NOMO-1 treated with dmso at 0.1 percent for 144 hours (cell line): ENCODE results near the gene DISC1.
A peak's percentile ranks its signal among the peaks of the same experiment; 100 is the strongest.

Source experiments
- DNase-seq: peaks from one replicate; lab custom pipeline; 2025; ENCODE audit not compliant: unreplicated experiment; lab: John Stamatoyannopoulos, UW

Gene DISC1

DNA sequence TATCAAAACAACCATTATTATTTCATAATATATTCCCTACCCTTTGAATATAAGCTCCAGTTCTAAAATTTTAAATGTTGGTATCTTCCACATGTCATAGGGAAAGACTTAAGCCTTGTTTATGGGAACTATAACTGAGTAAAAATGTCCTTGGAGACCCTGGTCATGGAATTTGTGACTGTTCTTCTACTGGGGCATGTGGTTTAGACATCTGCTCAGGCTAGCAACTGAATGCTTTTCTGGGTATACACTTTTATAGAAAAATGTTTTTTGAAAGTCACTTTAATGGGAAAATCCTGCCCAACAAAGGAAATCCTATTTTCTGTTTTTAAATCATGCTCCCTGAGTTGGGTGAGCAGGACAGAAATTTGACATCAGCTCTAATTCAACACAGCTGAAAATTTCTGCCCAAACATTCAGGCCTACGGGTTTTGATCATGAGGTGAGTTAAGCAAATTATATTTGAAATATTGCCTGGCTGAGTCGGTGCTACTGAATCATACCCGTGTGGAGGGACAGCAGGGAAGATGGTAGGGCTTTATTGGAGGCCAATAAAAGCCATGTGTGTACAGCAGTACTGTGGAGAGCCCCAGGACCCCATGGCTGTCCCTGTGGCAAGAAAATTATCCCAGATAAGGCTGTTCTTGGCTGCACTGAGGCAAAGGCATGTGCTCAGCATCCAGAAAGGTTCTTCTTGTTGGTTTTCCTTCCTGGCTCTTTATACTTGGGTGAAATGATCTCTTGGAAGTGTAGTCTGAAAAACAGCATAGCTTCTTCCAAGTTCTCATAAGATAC, 391.8 kb downstream of the DISC1 start:
- no peak for DNase-seq

- DNase-seq, result no peak
Measured at GRCh38 chr1:232019026-232019340, 392.4 kb downstream of the DISC1 start.

GRCh38 chr1:232020352-232020751, 393.8 kb downstream of the DISC1 start:
- DNase-seq, result no peak

- no peak for DNase-seq
Measured at GRCh38 chr1:232029315-232029714, 402.7 kb downstream of the DISC1 start.

GRCh38 chr1:232031156-232031555, 404.6 kb downstream of the DISC1 start:
- DNase-seq, result no peak

DNA sequence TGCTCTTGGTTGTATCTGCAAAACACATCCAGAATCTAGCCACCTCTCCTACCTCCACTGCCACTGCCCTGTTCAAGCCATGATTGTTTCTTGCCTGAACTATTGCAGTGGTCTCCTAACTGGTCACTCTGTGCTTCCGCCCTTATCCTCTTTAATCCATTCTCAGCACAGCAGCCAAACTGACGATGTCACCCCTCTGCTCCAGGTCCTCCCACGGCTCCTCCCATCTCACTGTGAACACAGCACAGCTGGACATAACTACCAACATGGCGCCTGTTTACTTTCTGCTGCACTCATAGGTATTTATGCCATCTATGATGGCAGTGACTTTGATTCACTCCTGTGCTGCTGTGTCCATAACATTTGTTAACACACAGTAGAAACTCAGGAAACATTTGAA, 406.7 kb downstream of the DISC1 start:
- DNase-seq, result no peak

DNA sequence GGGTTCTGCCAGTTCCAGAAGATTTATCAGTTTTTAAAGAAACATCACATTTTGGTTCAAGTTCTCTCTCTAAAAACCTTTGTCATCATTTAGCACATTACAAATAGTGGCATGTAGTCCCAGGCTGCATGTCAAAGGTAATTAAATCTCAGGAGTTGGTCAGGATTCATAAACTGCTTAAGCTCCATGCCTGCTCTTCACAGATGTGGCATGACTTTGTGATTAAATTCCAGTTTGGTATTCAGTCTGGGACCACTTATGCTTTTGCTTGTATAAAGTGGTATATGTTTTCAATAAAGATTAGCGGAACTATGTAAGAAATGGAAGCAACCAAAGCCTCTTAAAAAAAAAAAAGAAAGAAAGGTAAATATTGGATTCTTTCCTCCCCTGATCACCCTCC, 408.0 kb downstream of the DISC1 start:
- DNase-seq, result no peak

- DNase-seq, result no peak
Measured at GRCh38 chr1:232036181-232036933, 409.8 kb downstream of the DISC1 start.

DNA sequence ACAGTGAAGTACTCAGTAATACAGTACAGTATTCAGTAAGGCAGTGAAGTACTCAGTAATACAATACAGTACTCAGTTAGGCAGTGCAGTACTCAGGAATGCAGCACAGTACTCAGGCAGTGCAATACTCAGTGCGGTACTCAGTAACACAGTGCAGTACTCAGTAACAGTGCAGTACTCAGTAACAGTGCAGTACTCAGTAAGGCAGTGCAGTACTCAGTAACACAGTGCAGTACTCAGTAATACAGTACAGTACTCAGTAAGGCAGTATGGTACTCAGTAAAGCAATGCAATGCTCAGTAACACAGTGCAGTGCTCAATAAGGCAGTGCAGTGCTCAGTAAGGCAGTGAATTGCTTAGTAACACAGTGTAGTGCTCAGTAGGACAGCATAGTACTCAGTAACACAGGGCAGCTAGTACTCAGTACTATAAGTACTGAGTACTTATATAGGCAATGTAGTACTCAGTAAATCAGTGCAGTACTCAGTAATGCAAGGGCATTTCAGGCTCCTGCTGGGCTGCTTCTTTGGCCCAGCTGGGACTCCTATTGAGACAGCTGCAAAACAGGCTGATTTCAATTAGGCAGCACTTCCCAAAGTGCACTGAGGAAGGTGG, 411.3 kb downstream of the DISC1 start:
- DNase-seq, result no peak

DNA sequence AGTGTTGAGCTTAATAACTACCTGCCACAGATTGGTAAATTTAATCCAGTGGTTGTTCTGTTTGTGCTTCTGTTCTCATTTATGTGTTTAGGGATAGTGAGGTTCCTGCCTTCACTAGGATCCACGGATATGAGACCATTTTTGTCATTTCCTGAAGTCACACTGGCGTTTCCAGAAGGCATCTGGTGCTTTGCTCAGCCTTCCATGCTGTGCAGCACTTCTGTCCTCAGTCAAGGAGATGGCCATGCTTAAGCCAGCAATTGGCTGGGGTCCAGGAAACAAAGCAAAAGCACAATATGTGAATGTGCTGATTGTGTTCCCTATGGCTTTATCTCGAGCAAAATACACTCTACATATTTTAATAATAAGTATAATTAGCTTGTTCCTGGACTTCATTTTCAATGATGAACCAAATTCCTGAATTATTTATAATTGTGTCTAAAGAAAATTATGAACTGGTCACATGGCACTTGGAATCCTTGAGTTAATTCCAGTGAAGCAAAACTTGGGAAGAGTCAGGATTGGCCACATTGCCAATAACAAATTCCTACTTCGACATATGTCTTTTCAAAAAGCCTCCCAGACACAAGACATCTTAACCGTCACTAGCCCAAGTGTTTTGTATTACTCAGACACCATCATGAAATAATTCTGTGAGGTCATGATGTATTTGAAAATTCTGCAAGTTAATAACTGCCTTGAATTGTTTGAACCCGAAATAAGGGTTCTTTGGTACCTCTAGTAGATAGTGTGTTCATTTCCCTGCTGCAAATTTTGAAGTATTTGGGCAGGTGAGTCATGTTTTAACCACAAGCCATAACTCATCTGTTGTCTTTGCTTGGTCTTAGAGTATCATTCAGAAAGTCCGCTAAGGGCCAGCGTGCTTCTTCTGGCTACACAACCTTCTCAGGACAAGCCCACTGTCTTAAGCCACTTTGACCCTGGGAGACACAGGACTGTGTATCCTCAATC, 412.4 kb downstream of the DISC1 start:
- no peak for DNase-seq

- DNase-seq, result no peak
Measured at GRCh38 chr1:232040260-232040659, 413.7 kb downstream of the DISC1 start.

- no peak for DNase-seq
Measured at GRCh38 chr1:232044728-232045127, 418.1 kb downstream of the DISC1 start.

- DNase-seq, result peak; percentile 65
Measured at GRCh38 chr1:232045139-232045994, 418.8 kb downstream of the DISC1 start.

- DNase-seq, result no peak
Measured at GRCh38 chr1:232046451-232047306, 420.1 kb downstream of the DISC1 start.

GRCh38 chr1:232047473-232047872, 420.9 kb downstream of the DISC1 start:
- no peak for DNase-seq

DNA sequence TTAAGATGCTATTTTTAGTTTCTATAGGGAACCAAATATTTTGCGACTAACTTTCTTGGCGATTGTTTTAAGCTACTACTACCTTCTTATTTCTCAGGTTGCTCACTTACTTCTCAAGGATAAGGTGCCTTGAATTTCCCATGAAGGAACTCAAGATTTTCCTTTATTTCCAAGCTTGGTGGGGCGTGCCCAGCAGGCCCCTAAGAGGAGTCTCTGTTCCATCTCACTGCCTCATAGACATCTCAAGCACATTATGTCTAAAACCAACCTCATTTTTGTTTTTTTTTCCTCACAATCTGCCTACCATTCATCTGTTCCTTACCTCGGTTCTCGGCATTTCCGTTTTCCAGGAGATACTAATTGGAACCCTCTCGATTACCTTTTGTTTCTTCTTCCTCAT, 421.9 kb downstream of the DISC1 start:
- DNase-seq, result no peak

DNA sequence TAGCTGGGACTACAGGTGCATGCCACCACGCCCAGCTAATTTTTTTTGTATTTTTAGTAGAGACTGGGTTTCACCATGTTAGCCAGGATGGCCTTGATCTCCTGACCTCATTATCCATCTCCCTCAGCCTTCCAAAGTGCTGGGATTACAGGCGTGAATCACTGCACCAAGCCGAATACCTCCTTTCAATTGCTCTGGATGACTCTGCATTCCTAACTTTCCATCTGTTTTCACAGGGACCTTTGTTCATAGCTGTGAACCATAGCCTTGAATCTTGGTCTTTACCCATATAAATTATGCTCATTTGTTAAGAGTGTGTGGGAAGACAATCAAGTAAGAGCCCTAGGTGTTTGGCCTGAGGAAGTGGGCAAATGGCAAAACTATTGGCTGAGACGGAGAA, 422.7 kb downstream of the DISC1 start:
- no peak for DNase-seq

DNA sequence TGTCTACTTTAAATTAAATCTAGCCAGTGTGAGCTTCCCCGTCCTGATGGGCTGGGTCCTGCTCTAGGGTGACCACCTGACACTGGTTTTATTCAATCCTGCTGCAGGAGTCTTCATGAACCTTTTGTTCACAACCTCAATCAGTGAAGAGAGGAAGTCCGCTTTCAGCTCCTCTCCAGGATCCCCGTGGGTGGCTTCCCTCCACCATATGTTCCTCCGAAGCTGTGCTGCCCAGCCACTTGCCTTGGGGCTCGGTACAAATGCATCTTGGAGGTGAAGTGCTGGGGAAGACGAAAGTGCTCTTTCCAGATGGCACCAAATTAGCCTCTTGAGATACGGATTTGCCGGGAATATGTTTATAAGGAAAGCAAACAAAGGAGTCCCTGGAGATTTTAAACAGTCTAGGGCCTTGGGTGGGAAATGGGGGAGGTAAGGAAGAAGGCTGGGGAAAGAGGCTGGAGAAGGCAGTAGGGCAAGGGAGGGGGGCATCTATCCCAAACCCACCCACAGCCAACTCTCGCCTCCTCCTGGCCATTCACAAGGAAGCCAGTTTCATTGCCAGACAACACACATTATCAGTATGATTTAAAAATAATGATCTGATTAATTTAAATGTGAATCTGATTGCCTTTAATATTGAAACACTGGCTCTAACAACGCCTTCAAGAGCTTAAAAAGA, 430.8 kb downstream of the DISC1 start:
- no peak for DNase-seq

GRCh38 chr1:232057896-232058274, 431.3 kb downstream of the DISC1 start:
- DNase-seq, result no peak
